Thyroid gland (tissue), 4 donors: ENCODE results near the gene MGAT4C. TPM values are rescaled to one million over a fixed set of nuclear protein-coding genes. Genes with fewer than 3 reads are reported as not detected.
A peak's percentile ranks its signal among the peaks of the same experiment; 100 is the strongest.

Experiments
- DNase-seq, 2 donors: peaks; one replicate each; pipeline ENCODE4 v3.0.0-alpha.2; 2019
- H3K27ac ChIP-seq, 3 donors: fragments of 200-600 bp; sonication (generic); 1 replicate in 2 of 3; 2 replicates in 1 of 3; pipeline ENCODE4 v1.5.1; 2016 to 2019; ENCODE audit warnings: mild to moderate bottlenecking in 1 of 3, moderate library complexity in 1 of 3
- H3K27me3 ChIP-seq: fragments of 200-600 bp; sonication (generic); one replicate; pipeline ENCODE4 v1.5.1; 2019
- H3K36me3 ChIP-seq, 2 donors: fragments of 200-600 bp; sonication (generic); one replicate each; pipeline ENCODE4 v1.5.1; 2016 to 2019
- H3K4me1 ChIP-seq, 2 donors: fragments of 200-600 bp; sonication (generic); one replicate each; pipeline ENCODE4 v1.5.1; 2017 to 2019
- H3K4me3 ChIP-seq, 3 donors: fragments of 200-600 bp; sonication (generic); replicated peaks in 1 of 3; 1 replicate in 2 of 3; 2 replicates in 1 of 3; pipeline ENCODE4 v1.5.1; 2016; ENCODE audit warnings: mild to moderate bottlenecking in 1 of 3
- H3K9me3 ChIP-seq: fragments of 200-600 bp; sonication (generic); one replicate; pipeline ENCODE4 v1.5.1; 2017
- CTCF ChIP-seq, 6 experiments: fragments of 200-600 bp in 3 of 6; fragments of 450-650 bp in 3 of 6; sonication (generic) in 3 of 6; IDR thresholded peaks; one replicate each; pipeline ENCODE4 v1.5.1; 2016 to 2019; ENCODE audit warnings: antibody characterized with exemption in 6 of 6, mild to moderate bottlenecking in 2 of 6, inconsistent platforms in 1 of 6, moderate library complexity in 1 of 6
- POLR2A ChIP-seq, 2 donors: fragments of 450-650 bp; IDR thresholded peaks; one replicate each; pipeline ENCODE4 v1.6.1; 2017; ENCODE audit warnings: antibody characterized with exemption in 2 of 2, mild to moderate bottlenecking in 2 of 2, moderate library complexity in 1 of 2
- WGBS, 2 donors: methylation state at CpG; one replicate each; pipeline ENCODE4 v1.1.5; 2017; 5-methylcytosine and 5-hydroxymethylcytosine counted together
- intact Hi-C: fragments of 100-400 bp; cut with DNase I; formaldehyde crosslinking; loops from one replicate; pipeline ENCODE4 v1.15.1; 2023
- total RNA-seq, 4 donors: library from RNA; depleted of rRNA; stranded (reverse); fragments of >200 nt; gene quantifications; one replicate each; pipeline ENCODE4 v1.2.3, GENCODE V29; 2016

Gene MGAT4C
- total RNA-seq, 4 donors from 2014 or later = 45.1 to 113 (median 63.2) TPM

GRCh38 chr12:86148612-86149011 is 107.6 kb downstream of the MGAT4C start:
- DNase-seq = no peak
- no peaks in the 10 kb centered on the region for H3K9me3 ChIP-seq
- intact Hi-C loops = no loop called here

GRCh38 chr12:86148071-86148470 is 108.1 kb downstream of the MGAT4C start:
- TF ChIP-seq POLR2A (IDR thresholded peaks at IDR 0.05) (no peak), CTCF (IDR thresholded peaks at IDR 0.05) (no peak)
- Histone ChIP-seq H3K27ac (no peak overlapping the region), H3K4me3 (no peak overlapping the region), H3K4me1 (peaks cover 0 to 18% of the 10 kb centered on the region in 2 donors), H3K27me3 (no peaks in the 10 kb centered on the region), H3K36me3 (no peaks in the 10 kb centered on the region), H3K9me3 (no peaks in the 10 kb centered on the region)
- DNase-seq = no peak
- intact Hi-C loops = no loop called here
- 79% methylated on average over 3 of the region's 3 CpGs for WGBS, 2 donors

More at GRCh38 chr12:86148612-86149011, 107.6 kb downstream of the MGAT4C start:
- no peak for TF ChIP-seq POLR2A (IDR thresholded peaks at IDR 0.05)
- no peak for TF ChIP-seq CTCF (IDR thresholded peaks at IDR 0.05)
- Histone ChIP-seq H3K27me3 (no peaks in the 10 kb centered on the region), H3K4me1 (peaks cover 0 to 23% of the 10 kb centered on the region in 2 donors), H3K27ac (no peak overlapping the region), H3K4me3 (no peak overlapping the region), H3K36me3 (no peaks in the 10 kb centered on the region)

GRCh38 chr12:86145156-86145555 is 111.0 kb downstream of the MGAT4C start:
- Histone ChIP-seq H3K36me3 (no peaks in the 10 kb centered on the region), H3K4me1 (peaks cover 0 to 12% of the 10 kb centered on the region in 2 donors), H3K4me3 (no peak overlapping the region), H3K27me3 (no peaks in the 10 kb centered on the region), H3K27ac (peak overlapping the region in 1 of 3 donors; percentile 38), H3K9me3 (no peaks in the 10 kb centered on the region)
- no peak for DNase-seq
- TF ChIP-seq POLR2A (IDR thresholded peaks at IDR 0.05) = no peak
- TF ChIP-seq CTCF (IDR thresholded peaks at IDR 0.05) = no peak
- intact Hi-C loops = no loop called here
- 77 to 86% methylated on average over 2 of the region's 2 CpGs for WGBS, 2 donors

GRCh38 chr12:86143162-86143561 is 113.0 kb downstream of the MGAT4C start:
- H3K27ac ChIP-seq = no peak overlapping the region
- H3K27me3 ChIP-seq = no peaks in the 10 kb centered on the region
- TF ChIP-seq POLR2A (IDR thresholded peaks at IDR 0.05) (no peak), CTCF (IDR thresholded peaks at IDR 0.05) (no peak)
- no peak overlapping the region for H3K4me3 ChIP-seq
- peaks cover 0 to 12% of the 10 kb centered on the region in 2 donors for H3K4me1 ChIP-seq
- H3K36me3 ChIP-seq = no peaks in the 10 kb centered on the region
- intact Hi-C loops = no loop called here
- no peak for DNase-seq
- WGBS, 2 donors = 95 to 98% methylated on average over 1 of the region's 1 CpG
- H3K9me3 ChIP-seq = no peaks in the 10 kb centered on the region

GRCh38 chr12:86139671-86140070 is 116.5 kb downstream of the MGAT4C start:
- no peak overlapping the region for H3K4me3 ChIP-seq
- WGBS, 2 donors = 76 to 87% methylated on average over 1 of the region's 1 CpG
- no peaks in the 10 kb centered on the region for H3K4me1 ChIP-seq
- H3K9me3 ChIP-seq = no peaks in the 10 kb centered on the region
- H3K27ac ChIP-seq = no peak overlapping the region
- no peak for TF ChIP-seq CTCF (IDR thresholded peaks at IDR 0.05)
- TF ChIP-seq POLR2A (IDR thresholded peaks at IDR 0.05) = no peak
- intact Hi-C loops = no loop called here
- DNase-seq = no peak
- no peaks in the 10 kb centered on the region for H3K27me3 ChIP-seq
- no peaks in the 10 kb centered on the region for H3K36me3 ChIP-seq
